IPS-20b (cell line): ENCODE data around the gene KCNG2.

Experiments used
- H3K27ac ChIP-seq: one replicate; pipeline ENCODE4 v1.5.1; 2013; ENCODE audit warnings: low read length
- H3K27me3 ChIP-seq: 2 replicates; pipeline ENCODE4 v1.6.1; 2013; ENCODE audit warnings: mild to moderate bottlenecking, low read length, inconsistent platforms; ENCODE audit not compliant: insufficient read depth
- H3K36me3 ChIP-seq: 2 replicates; pipeline ENCODE4 v1.6.1; 2013; ENCODE audit warnings: low read depth, mild to moderate bottlenecking, inconsistent platforms, low read length, moderate library complexity; ENCODE audit not compliant: insufficient read depth
- H3K4me1 ChIP-seq: 2 replicates; pipeline ENCODE4 v1.6.1; 2013; ENCODE audit warnings: mild to moderate bottlenecking, control low read depth, inconsistent platforms, low read length, moderate library complexity; ENCODE audit not compliant: insufficient read depth
- H3K4me3 ChIP-seq: 2 replicates; pipeline ENCODE4 v1.5.1; 2013; ENCODE audit warnings: mild to moderate bottlenecking, low read length, inconsistent platforms
- H3K9ac ChIP-seq: 2 replicates; pipeline ENCODE4 v1.6.1; 2013; ENCODE audit warnings: low read depth, mild to moderate bottlenecking, inconsistent platforms, low read length, moderate library complexity
- H3K9me3 ChIP-seq: 2 replicates; pipeline ENCODE4 v1.6.1; 2013; ENCODE audit warnings: mild to moderate bottlenecking, low read depth, low read length, inconsistent platforms; ENCODE audit not compliant: insufficient read depth

Gene KCNG2

DNA sequence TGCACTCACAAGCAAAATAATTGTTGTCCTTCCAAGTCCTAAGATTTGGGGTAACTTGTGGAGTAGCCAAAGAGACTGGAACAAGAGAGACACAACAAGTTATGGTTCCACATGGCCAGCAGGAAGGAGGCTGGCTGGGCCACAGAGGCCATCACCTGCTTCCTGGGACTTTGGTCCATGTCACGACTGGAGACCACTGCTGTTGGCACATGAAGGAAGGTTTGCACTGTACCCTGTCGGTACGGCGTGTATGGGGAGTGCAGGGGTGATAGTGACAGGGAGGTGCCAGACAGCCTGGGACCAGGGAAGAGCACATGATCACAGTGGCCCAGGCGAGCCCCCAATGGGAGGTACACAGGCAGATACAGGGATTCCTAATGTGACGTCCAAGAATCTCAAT, 138.2 kb downstream of the KCNG2 start:
- no peak overlapping the region for H3K4me3 ChIP-seq

GRCh38 chr18:79936641-79937040, 138.9 kb downstream of the KCNG2 start:
- no peak overlapping the region for H3K4me3 ChIP-seq
- peaks cover 6% of the 10 kb centered on the region; the same call in 1 of the 2 replicates for H3K9me3 ChIP-seq
- H3K27me3 ChIP-seq: no peaks in the 10 kb centered on the region
- H3K4me1 ChIP-seq: no peaks in the 10 kb centered on the region
- H3K9ac ChIP-seq: no peak overlapping the region
- H3K27ac ChIP-seq: no peak overlapping the region
- no peaks in the 10 kb centered on the region for H3K36me3 ChIP-seq

More for the DNA sequence above, 138.2 kb downstream of the KCNG2 start:
- Histone ChIP-seq H3K27me3 (no peaks in the 10 kb centered on the region), H3K36me3 (no peaks in the 10 kb centered on the region; the same call in 1 of the 2 replicates), H3K9ac (no peak overlapping the region), H3K27ac (no peak overlapping the region), H3K9me3 (peaks cover 6% of the 10 kb centered on the region; the same call in 1 of the 2 replicates), H3K4me1 (no peaks in the 10 kb centered on the region)

- Histone ChIP-seq H3K27me3 (no peaks in the 10 kb centered on the region), H3K9me3 (0 out of 2 replicates have a peak, but pooled peaks cover 3% of the 10 kb centered on the region), H3K4me3 (no peak overlapping the region), H3K9ac (no peak overlapping the region), H3K27ac (no peak overlapping the region), H3K36me3 (no peaks in the 10 kb centered on the region), H3K4me1 (no peaks in the 10 kb centered on the region)
Measured at GRCh38 chr18:79937103-79937860, 139.5 kb downstream of the KCNG2 start.

- Histone ChIP-seq H3K4me1 (no peaks in the 10 kb centered on the region), H3K4me3 (no peak overlapping the region), H3K27me3 (no peaks in the 10 kb centered on the region), H3K9me3 (no peaks in the 10 kb centered on the region), H3K36me3 (no peaks in the 10 kb centered on the region), H3K27ac (no peak overlapping the region), H3K9ac (no peak overlapping the region)
Measured at GRCh38 chr18:79938196-79938595, 140.5 kb downstream of the KCNG2 start.

GRCh38 chr18:79939096-79939495, 141.4 kb downstream of the KCNG2 start:
- no peaks in the 10 kb centered on the region for H3K9me3 ChIP-seq
- H3K36me3 ChIP-seq: no peaks in the 10 kb centered on the region

DNA sequence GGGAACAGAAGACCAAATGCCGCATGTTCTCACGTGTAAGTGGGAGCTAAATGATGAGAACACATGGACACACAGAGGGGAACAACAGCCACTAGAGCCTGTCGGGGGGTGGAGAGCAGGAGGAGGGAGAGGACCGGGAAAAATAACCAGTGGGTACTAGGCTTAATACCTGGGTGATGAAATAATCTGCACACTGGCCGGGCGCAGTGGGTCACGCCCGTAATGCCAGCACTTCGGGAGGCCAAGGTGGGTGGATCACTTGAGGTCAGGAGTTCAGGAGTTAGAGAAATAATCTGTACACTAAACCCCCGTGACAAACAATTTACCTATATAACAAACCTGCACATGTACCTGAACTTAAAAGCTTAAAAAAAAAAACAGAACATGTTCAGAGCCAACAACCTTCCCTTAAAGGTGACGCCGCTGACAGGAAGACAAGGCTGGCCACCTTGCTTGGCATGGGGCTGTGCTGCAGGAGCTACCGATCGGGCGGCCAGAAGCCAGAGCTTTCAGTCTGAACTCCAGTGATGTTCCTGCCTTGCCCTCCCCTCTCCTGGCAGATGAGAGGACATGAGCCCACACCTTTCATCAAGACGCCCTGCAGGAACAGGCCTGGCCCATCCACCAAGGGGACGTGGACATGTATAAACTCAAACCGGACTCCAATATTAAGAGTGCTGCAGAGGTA, 142.5 kb downstream of the KCNG2 start:
- Histone ChIP-seq H3K9ac (no peak overlapping the region), H3K27me3 (no peaks in the 10 kb centered on the region), H3K27ac (no peak overlapping the region), H3K4me3 (no peak overlapping the region), H3K36me3 (no peaks in the 10 kb centered on the region), H3K4me1 (no peaks in the 10 kb centered on the region), H3K9me3 (no peaks in the 10 kb centered on the region)

More at GRCh38 chr18:79939096-79939495, 141.4 kb downstream of the KCNG2 start:
- H3K4me3 ChIP-seq: no peak overlapping the region
- no peak overlapping the region for H3K27ac ChIP-seq
- no peaks in the 10 kb centered on the region for H3K4me1 ChIP-seq
- H3K9ac ChIP-seq: no peak overlapping the region
- no peaks in the 10 kb centered on the region for H3K27me3 ChIP-seq

DNA sequence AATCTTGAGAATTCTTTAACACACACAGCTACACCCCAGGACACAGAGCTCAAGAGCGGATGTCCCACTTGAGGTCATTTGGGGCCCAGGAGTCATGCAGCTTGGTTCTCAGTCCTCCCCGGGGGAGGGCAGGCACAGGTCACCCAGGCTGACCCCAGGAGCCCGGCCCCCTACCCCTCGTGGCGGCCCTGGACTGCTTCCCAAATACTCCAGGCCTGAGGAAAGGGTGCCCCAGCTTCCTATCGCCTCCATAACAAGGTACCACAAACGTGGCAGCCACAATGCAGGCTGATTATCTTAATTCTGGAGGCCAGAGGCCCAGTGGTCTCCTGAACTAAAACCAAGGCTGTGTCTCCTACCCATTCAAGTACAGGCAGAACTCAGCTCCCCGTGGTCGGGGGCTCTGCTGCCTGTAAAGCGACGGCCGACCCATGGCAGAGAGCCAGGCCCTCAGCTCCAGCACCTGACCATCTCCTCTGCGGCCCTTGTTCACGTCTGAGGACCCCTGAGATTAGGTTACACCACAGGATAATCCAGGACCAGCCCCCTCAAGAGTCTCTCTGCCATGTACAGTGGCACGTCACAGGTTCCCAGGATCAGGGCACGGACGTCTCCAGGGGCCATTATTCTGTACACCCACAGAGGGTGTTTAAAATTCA, 143.2 kb downstream of the KCNG2 start:
- no peak overlapping the region for H3K27ac ChIP-seq
- no peak overlapping the region for H3K4me3 ChIP-seq
- H3K9me3 ChIP-seq: no peaks in the 10 kb centered on the region
- no peaks in the 10 kb centered on the region for H3K4me1 ChIP-seq
- no peak overlapping the region for H3K9ac ChIP-seq
- no peaks in the 10 kb centered on the region for H3K27me3 ChIP-seq
- no peaks in the 10 kb centered on the region for H3K36me3 ChIP-seq

GRCh38 chr18:79941473-79942119, 143.9 kb downstream of the KCNG2 start:
- H3K9ac ChIP-seq: no peak overlapping the region
- no peak overlapping the region for H3K4me3 ChIP-seq
- no peaks in the 10 kb centered on the region for H3K4me1 ChIP-seq
- no peaks in the 10 kb centered on the region for H3K27me3 ChIP-seq
- no peaks in the 10 kb centered on the region for H3K36me3 ChIP-seq
- H3K27ac ChIP-seq: no peak overlapping the region
- H3K9me3 ChIP-seq: no peaks in the 10 kb centered on the region

- Histone ChIP-seq H3K36me3 (no peaks in the 10 kb centered on the region), H3K9ac (no peak overlapping the region), H3K4me1 (no peaks in the 10 kb centered on the region), H3K9me3 (no peaks in the 10 kb centered on the region), H3K27ac (no peak overlapping the region), H3K4me3 (no peak overlapping the region), H3K27me3 (no peaks in the 10 kb centered on the region)
Measured at GRCh38 chr18:79942211-79942610, 144.5 kb downstream of the KCNG2 start.

GRCh38 chr18:79942786-79943607, 145.3 kb downstream of the KCNG2 start:
- Histone ChIP-seq H3K4me1 (no peaks in the 10 kb centered on the region), H3K27ac (no peak overlapping the region), H3K9me3 (no peaks in the 10 kb centered on the region), H3K27me3 (no peaks in the 10 kb centered on the region), H3K36me3 (no peaks in the 10 kb centered on the region), H3K9ac (no peak overlapping the region), H3K4me3 (no peak overlapping the region)

DNA sequence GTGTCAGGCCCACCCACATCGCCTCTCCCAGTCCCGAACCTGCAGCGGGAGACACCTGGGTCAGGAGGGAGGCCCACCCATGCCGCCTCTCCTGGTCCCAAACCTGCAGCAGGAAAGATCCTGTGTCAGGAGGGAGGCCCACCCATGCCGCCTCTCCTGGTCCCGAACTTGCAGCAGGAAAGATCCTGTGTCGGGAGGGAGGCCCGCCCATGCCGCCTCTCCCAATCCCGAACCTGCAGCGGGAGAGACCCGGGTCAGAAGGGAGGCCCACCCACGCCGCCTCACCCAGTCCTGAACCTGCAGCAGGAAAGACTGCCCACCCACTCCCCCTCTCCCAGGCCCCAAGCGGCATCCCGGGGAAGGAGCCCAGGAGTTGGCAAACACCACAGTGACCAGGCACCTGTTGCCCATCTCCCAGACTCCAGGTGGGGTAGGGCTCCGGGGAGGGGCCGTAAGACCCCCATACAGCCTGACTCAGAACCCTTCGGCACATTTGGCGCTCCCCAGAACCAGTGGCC, 145.9 kb downstream of the KCNG2 start:
- Histone ChIP-seq H3K36me3 (no peaks in the 10 kb centered on the region), H3K27ac (no peak overlapping the region), H3K27me3 (peaks cover under 1% of the 10 kb centered on the region; the same call in 1 of the 2 replicates), H3K9me3 (no peaks in the 10 kb centered on the region), H3K4me3 (no peak overlapping the region), H3K4me1 (no peaks in the 10 kb centered on the region), H3K9ac (no peak overlapping the region)
